Neural cell (in vitro differentiated cells): ENCODE results near the gene TRIOBP. TPM values are rescaled to one million over a fixed set of nuclear protein-coding genes. Genes with fewer than 3 reads are reported as not detected.

Source experiments
- polyA plus RNA-seq: library from polyadenylated mRNA; depleted of rRNA; stranded (reverse); fragments of >200 nt; gene quantifications from 2 replicates; pipeline ENCODE4 v1.2.3, GENCODE V29; 2014
- small RNA-seq, 3 experiments: library from RNA; depleted of rRNA; stranded (forward); fragments of <200 nt; gene quantifications; one replicate each; pipeline ENCODE3, GENCODE V24; 2012

Gene TRIOBP
- polyA plus RNA-seq, 1 donor from 2014 or later: 16.2 TPM

Small RNAs within 50 kb of the gene (small RNA-seq; reads per million reads assigned to genes)
- gene RN7SL385P: 0 to 0.03 (median 0) reads per million in 3 experiments

Other genes with a start within 250 kb of the TRIOBP start
- 0.17 TPM in 1 of 2 replicates, not detected in the other for gene MFNG, start 210.7 kb upstream of the TRIOBP start, polyA plus RNA-seq
- gene CARD10, start 177.6 kb upstream of the TRIOBP start, polyA plus RNA-seq: 0.36 TPM in 1 of 2 replicates, not detected in the other
- 0.24 TPM in 1 of 2 replicates, not detected in the other for gene CDC42EP1, start 136.6 kb upstream of the TRIOBP start, polyA plus RNA-seq
- gene LGALS2, start 117.0 kb upstream of the TRIOBP start, polyA plus RNA-seq: not detected in 2 replicates
- 57.5 and 62.2 TPM in 2 replicates for gene GGA1, start 88.2 kb upstream of the TRIOBP start, polyA plus RNA-seq
- gene SH3BP1, start 57.4 kb upstream of the TRIOBP start, polyA plus RNA-seq: 0.63 TPM in 1 of 2 replicates, not detected in the other
- gene PDXP, start 38.3 kb upstream of the TRIOBP start, polyA plus RNA-seq: 108 and 129 TPM in 2 replicates
- gene LGALS1, start 21.4 kb upstream of the TRIOBP start, polyA plus RNA-seq: not detected in 2 replicates
- gene NOL12, start 10.7 kb upstream of the TRIOBP start, polyA plus RNA-seq: 77.5 and 90.0 TPM in 2 replicates
- 12.2 and 13.0 TPM in 2 replicates for gene GCAT, start 110.9 kb downstream of the TRIOBP start, polyA plus RNA-seq
- 0.73 TPM in 1 of 2 replicates, not detected in the other for gene GALR3, start 126.3 kb downstream of the TRIOBP start, polyA plus RNA-seq
- 92.4 and 127 TPM in 2 replicates for gene ANKRD54, start 147.3 kb downstream of the TRIOBP start, polyA plus RNA-seq
- gene EIF3L, start 152.4 kb downstream of the TRIOBP start, polyA plus RNA-seq: 352 and 396 TPM in 2 replicates
- gene MICALL1, start 209.2 kb downstream of the TRIOBP start, polyA plus RNA-seq: 11.4 and 13.0 TPM in 2 replicates